ENCODE measurements around the gene C22orf39.

The C22orf39 gene

DNA sequence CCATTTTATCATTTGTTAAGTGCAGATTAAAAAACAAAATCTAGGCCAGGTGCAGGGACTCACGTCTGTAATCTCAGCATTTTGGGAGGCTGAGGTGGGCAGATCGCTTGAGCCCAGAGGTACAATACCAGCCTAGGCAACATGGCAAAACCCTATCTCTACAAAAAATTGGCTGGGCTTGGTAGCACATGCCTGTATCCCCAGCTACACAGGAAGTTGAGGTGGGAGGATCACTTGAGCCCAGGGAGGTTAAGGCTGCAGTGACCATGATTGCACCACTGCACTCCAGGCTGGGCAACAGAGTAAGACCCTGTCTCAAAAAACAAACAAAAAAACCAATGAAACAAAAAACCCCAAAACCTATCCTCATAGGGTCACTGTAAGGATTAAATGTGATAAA lies 48.9 kb downstream of the C22orf39 start:
- no peak for DNase-seq (ENCODE audit: low spot score)

DNA sequence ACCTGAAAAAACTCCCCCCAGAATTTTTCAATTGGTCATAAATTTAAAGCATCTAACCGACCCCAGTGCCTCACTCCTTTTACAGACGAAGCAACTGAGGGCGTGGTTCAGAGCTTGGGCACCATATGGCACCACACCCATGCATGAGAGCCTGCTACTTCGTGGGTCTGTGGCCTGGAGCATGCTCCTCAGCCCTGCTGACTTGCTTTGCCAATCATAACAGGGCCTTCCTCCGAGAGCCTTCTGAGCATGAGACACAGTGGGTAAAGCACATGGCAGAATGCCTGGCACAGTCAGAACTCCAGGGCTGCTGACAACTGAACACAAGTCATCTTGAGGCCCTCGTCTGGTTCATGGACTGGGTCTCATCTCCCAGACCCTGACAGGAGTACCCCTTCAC lies 49.3 kb downstream of the C22orf39 start:
- DNase-seq (ENCODE audit: low spot score) = no peak

- DNase-seq (ENCODE audit: low spot score) = no peak
Measured at GRCh38 chr22:19397734-19398104, 49.8 kb downstream of the C22orf39 start.

DNA sequence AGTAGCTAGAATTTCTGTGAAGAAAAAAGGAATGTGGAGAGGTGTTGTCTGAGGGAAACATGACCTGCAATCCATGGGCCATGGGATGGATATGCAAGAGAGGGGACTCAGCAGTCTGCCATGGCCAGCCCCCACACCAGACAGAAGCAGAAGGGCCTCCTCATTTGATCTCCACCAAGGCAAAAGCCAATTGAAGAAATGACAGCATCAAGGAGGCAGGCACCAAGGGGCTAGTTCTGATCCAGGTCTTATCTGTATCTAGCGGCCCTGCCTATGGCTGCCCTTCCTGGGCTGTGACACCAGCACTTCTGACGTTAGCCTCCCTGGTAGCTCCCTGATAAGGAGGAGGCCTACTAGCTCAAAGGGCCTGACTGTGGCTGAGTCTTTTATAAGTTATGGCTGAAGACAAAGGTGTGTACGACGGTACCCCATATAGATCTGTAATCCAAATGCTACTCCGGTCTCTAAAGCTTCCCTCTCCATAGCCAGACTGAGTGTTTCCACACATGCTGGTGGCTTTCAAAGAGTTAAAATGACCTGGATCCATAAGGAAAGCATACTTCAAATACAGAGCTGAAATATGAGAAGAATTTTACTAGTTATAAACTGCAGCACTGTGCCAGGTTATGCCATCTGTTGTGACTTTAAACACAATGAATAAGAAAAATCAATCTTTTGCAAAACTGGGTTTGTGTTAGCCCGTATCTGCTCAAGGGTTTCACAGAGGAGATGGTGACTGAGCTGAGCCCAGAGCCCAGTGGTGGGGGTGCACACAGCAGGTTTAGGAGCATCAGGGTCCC lies 50.4 kb downstream of the C22orf39 start:
- no peak for DNase-seq (ENCODE audit: low spot score)

GRCh38 chr22:19396561-19396933 lies 51.0 kb downstream of the C22orf39 start:
- no peak for DNase-seq (ENCODE audit: low spot score)

DNA sequence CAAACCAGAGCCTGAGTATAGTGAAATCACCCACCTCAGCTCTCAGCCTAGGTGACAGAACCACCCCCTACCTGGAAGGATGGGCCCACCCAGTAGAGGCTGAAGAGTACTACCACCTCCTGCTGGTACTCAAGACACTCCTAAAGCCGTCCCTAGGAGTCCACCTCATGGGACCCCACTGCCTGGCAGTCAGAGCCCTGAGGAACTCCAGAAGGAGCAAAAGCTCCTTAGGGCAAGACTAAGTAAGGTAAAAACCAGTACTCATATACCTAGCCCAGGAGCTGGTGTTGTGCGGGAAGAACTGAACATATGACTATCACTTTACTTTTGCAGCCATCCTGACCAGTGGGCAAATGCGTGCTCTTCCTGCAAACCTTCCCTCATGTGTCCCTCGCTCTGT lies 52.2 kb downstream of the C22orf39 start:
- DNase-seq (ENCODE audit: low spot score) = no peak

DNA sequence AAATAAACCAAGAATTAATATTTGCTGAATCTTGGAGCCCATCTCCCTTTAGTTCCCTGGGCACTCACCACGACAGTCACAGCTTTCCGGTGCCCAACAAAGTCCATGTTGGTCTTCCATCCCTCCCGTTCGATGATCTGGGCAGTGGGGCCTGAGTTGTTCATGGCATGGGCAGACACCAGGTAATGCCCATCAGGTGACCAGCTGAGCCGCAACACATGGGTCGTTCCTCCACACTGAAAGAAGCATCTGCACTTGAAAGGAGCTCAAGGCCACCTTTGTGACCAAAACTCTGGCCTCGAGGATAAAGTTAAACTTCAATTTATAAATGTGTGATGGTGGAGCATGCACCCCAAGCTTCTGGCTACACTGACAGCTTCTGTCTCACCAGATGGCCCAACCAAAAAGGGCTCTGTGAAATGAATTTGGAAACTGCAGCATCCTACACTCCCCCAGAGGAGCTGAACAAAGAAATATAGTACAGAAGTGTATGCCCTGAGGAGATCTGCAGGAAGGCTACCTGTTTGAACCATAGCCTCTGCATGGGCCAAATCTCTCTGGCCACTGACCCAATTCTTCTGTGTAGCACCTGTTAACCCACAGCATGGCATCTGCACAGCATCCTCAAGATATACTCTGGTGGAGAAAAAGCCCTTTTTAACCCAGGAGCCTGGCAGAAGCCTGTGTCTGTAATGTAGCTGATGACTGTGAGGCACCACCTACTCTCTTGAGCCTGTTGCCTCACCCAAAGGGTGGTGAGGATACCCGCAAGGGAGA lies 53.0 kb downstream of the C22orf39 start:
- no peak for DNase-seq (ENCODE audit: low spot score)

- no peak for DNase-seq (ENCODE audit: low spot score)
Measured at GRCh38 chr22:19393704-19394103, 53.8 kb downstream of the C22orf39 start.

Measured in NAMALWA (cell line).